ENCODE data around the gene HNF1A. TPM values are rescaled to one million over a fixed set of nuclear protein-coding genes. Genes with fewer than 3 reads are reported as not detected.

The HNF1A gene
- total and polyA plus RNA-seq, 2 of the 13 experiments (the other 11 are each of a cell fraction or from before 2014, with no cell fraction given): 13.4 to 34.7 TPM

- TF ChIP-seq ZNF777 (CRISPR knock-in tag; IDR thresholded peaks at IDR 0.05): no peak
- 0 out of 2 replicates have a peak, but pooled peaks have one; percentile 34 for TF ChIP-seq TFDP2 (CRISPR knock-in tag; IDR thresholded peaks at IDR 0.05)
- no peak for TF ChIP-seq ZNF552 (CRISPR knock-in tag; IDR thresholded peaks at IDR 0.05; ENCODE audit: borderline replicate concordance)
- no peak for TF ChIP-seq CHD4 (IDR thresholded peaks at IDR 0.05; ENCODE audit: borderline replicate concordance, low read length)
- TF ChIP-seq ZNF350 (CRISPR knock-in tag; IDR thresholded peaks at IDR 0.05; ENCODE audit: borderline replicate concordance, low read depth): peak; percentile 84; the same call in 1 of the 2 replicates
- TF ChIP-seq ATM (IDR thresholded peaks at IDR 0.05; ENCODE audit: borderline replicate concordance): no peak
- no peak for TF ChIP-seq ZNF570 (CRISPR knock-in tag; IDR thresholded peaks at IDR 0.05; ENCODE audit: borderline replicate concordance)
- TF ChIP-seq IRF1 (CRISPR knock-in tag; IDR thresholded peaks at IDR 0.05; ENCODE audit: low read depth): no peak
- no peak for TF ChIP-seq SMARCE1 (IDR thresholded peaks at IDR 0.05; ENCODE audit: borderline replicate concordance)
- no peak for TF ChIP-seq ZNF207 (IDR thresholded peaks at IDR 0.05; ENCODE audit: borderline replicate concordance)
- no peak for TF ChIP-seq CBX2 (IDR thresholded peaks at IDR 0.05; ENCODE audit: low read depth, low read length)
- TF ChIP-seq CBX2 (CRISPR knock-in tag; IDR thresholded peaks at IDR 0.05; ENCODE audit: low read depth): no peak
- TF ChIP-seq HNF4A (CRISPR knock-in tag; IDR thresholded peaks at IDR 0.05): no peak
- TF ChIP-seq HOXA7 (CRISPR knock-in tag; IDR thresholded peaks at IDR 0.05): no peak
- TF ChIP-seq RELA (CRISPR knock-in tag; IDR thresholded peaks at IDR 0.05): no peak
- peak; percentile 82 for TF ChIP-seq GABPB1 (CRISPR knock-in tag; IDR thresholded peaks at IDR 0.05)
- TF ChIP-seq SAFB2 (CRISPR knock-in tag; IDR thresholded peaks at IDR 0.05; ENCODE audit: borderline replicate concordance, low read depth): no peak
- TF ChIP-seq ZNF572 (CRISPR knock-in tag; IDR thresholded peaks at IDR 0.05): 0 out of 2 replicates have a peak, but pooled peaks have one; percentile 37
- no peak for TF ChIP-seq ZNF382 (CRISPR knock-in tag; IDR thresholded peaks at IDR 0.05; ENCODE audit: borderline replicate concordance)
- TF ChIP-seq ZNF563 (CRISPR knock-in tag; IDR thresholded peaks at IDR 0.05): no peak
- peak; percentile 95 for TF ChIP-seq KMT2A (CRISPR knock-in tag; IDR thresholded peaks at IDR 0.05)
- TF ChIP-seq ZNF136 (CRISPR knock-in tag; IDR thresholded peaks at IDR 0.05; ENCODE audit: low read depth): no peak
- TF ChIP-seq THAP7 (CRISPR knock-in tag; IDR thresholded peaks at IDR 0.05): no peak
- TF ChIP-seq FOXC1 (CRISPR knock-in tag; IDR thresholded peaks at IDR 0.05; ENCODE audit: borderline replicate concordance): no peak
- TF ChIP-seq NFIB (CRISPR knock-in tag; IDR thresholded peaks at IDR 0.05; ENCODE audit: borderline replicate concordance): no peak
- TF ChIP-seq TERF1 (CRISPR knock-in tag; IDR thresholded peaks at IDR 0.05): no peak
- TF ChIP-seq ZNF451 (CRISPR knock-in tag; IDR thresholded peaks at IDR 0.05): peak; percentile 42; the same call in 1 of the 2 replicates
Observed at GRCh38 chr12:121015825-121016766, 37.8 kb downstream of the HNF1A start, which contains the start of gene C12orf43 (continued).

Data from HepG2 (cell line).